Urothelium cell line (cell line): ENCODE results near the gene TFAP2B.

Source experiments
- DNase-seq: peaks from one replicate; pipeline ENCODE4 v3.0.0; 2011; ENCODE audit warnings: low spot score, mixed read lengths
- FAIRE-seq: peaks from 2 replicates; lab custom pipeline; 2011; peaks lifted over from hg19 to GRCh38; lab: Jason Lieb, UNC

Gene TFAP2B

DNA sequence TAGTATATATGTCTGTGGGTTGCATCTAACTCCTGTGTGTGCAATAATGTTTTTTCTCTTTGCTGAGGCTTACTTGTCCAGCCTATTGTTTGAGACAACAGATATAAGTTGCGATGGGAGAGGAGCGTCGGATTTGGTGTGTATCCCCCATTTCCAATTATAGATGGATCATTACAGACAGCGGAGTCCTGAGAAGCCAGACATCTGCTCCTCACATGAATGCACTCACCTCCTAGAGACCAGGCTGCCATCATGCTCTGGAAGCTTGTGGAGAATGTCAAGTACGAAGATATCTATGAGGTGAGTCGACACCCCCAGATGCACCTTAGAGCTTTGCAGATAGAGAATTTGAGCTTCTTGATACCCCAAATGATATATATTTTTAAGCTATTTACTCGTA is at the start of gene TFAP2B:
Gene TFAP2B, plus strand, starts transcription at position 199 of the 400 bp plus-strand sequence. Its CDS starts 21 bp downstream, at position 220.
- FAIRE-seq (no peak), DNase-seq (no peak)

DNA sequence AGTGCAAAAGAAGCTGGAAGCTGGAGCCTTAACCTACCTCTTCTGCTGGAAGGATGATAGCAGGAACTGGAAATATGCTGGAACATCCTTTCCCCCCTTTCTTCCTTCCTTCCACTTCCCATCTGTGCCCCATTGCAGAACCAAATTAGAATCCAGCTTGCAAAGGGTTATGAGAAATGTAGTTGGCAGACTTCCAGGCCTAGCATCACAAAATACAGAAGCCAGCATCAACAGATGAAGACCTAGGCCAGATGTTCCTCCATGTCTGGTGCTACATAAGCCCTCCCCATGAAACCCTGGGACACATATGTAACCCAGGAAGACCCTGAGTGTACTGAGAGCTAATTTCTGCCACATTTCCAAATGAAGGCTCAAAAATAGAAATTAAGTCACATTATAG is 40.0 kb upstream of the TFAP2B start:
- FAIRE-seq: no peak
- no peak for DNase-seq

DNA sequence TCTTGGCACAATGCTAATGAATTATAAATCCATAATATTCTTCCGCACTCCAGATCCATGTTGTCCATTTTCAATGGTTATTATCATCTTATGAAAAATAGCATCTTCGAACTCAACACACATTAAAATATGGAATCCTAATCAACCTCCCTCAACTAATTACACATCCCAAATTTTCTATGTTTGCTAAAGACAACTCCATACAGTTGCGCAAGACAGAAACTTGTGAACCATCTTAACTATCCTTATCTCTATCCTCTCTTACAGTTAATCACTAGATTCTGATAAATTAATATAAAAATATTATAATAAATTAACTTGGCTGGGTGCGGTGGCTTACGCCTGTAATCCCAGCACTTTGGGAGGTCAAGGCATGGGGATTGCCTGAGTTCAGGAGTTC is 38.3 kb upstream of the TFAP2B start:
- FAIRE-seq (no peak), DNase-seq (no peak)

DNA sequence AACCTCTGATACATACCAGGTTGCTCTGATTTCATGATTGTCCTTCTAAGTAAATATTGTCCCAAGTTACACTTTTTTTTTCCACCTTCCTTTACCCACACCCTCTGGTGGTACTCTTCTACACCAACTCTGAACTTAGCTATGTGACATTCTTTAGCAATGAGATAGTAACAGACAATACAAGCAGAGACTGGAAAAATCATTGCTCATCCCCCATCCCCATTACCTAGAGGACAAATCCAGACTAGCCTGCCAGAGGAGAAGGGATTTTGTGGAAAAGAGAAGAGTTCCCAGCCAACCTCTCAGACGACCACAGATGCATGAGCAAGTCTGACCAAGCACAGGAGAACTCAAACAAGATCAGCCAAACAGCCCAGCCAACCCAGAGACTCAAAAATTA is 32.8 kb upstream of the TFAP2B start:
- DNase-seq (peak; percentile 61), FAIRE-seq (no peak)

DNA sequence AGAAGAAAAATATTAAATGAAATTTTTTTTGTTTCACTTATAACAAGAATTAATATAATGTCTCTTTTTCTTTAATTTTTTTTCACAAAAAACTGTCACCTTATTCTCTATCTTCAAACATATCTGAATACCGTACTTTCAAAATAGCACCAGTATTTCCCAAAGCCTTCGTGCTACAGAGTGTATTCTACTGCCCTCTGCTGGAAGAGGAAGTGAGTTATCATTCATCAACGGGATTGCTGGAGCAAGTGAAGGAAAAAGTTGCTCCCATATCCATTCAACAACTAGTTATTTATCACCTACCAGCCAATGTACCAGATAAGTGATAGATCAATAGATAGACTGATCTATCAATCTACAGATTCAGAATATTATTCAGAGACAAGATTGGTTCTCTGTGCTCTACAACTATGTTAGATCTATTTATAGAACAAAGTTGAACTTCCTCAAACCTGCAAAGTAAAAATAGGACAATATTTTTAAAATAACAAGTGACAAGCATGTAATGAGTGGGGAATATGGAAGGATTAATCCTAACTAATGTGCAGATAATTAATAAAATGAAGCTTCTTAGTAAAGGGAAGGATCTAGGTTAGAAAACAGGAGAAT is 26.7 kb upstream of the TFAP2B start:
- no peak for FAIRE-seq

DNA sequence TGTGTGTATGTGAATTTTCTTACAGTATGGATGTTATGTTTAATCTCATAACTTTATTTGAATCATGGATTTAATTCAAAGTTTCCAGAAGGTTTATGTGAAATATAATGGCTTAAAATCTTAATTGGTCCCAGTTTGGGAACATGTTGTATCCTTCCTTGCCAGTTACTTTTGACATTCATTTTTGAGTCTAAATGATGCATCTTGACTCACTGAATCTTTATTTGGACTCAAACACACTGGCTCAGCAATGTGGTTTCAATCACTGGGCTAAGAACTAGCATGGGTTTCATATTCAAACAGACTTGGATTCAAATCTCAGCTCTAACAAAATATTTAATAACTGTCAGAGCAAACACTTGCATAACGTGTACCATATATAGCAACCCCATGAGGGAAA is 25.9 kb upstream of the TFAP2B start:
- FAIRE-seq: no peak
- no peak for DNase-seq

More for the DNA sequence above, 26.7 kb upstream of the TFAP2B start:
- peak; percentile 52 for DNase-seq

DNA sequence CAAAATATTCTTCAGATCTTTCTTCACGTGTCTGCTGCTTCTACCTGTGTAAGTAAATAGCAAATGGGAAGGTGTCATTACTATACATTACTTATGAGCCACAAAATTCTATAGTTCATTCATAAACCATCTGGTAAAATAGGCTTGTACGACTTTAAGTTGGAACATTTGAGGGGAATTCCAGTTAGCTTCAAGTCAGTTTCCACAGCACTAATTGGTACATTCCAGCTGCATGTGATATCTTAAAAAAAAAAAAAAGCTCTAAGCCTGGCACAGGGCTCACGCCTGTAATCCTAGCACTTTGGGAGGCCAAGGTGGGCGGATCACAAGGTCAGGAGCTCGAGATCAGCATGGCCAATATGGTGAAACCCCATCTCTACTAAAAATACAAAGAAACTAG is 23.1 kb upstream of the TFAP2B start:
- FAIRE-seq: no peak
- DNase-seq: no peak

DNA sequence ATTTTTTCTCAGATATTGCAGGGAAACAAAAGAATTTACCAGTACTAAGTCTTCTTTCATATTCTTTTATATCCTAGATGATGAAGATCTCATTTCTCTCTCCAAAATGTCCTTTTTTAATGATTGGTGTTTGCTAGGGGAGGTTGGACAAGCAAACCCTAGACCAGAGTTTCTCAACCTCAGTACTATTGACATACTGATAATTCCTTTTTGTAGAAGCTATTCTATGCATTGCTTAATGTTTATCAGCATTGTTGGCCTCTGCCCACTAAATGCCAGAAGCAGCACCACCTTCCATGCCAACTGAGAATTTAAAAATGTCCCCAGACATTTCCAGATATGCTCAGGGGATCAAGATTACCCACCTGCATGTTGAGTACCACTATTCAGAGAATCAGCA is 14.4 kb upstream of the TFAP2B start:
- no peak for FAIRE-seq
- no peak for DNase-seq

DNA sequence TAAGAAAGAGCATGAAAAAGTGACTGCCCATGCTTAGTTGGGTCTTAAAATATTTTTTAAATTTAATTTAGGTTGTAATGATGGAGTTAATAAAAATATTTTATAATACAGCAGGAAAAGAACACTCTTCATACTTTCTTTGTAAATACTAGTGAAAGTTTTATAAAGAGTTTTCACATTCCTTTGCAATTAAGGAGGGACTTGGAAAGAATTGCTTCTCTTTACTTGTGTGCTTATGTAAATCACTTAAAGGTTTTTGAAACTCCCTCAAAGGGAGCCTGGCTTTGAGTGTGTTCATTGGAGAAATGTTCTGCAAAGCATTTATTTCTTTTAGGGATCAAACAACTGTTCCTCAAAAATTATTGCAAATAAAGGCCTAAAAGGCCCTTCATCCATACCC is 11.6 kb upstream of the TFAP2B start:
- no peak for DNase-seq
- no peak for FAIRE-seq

DNA sequence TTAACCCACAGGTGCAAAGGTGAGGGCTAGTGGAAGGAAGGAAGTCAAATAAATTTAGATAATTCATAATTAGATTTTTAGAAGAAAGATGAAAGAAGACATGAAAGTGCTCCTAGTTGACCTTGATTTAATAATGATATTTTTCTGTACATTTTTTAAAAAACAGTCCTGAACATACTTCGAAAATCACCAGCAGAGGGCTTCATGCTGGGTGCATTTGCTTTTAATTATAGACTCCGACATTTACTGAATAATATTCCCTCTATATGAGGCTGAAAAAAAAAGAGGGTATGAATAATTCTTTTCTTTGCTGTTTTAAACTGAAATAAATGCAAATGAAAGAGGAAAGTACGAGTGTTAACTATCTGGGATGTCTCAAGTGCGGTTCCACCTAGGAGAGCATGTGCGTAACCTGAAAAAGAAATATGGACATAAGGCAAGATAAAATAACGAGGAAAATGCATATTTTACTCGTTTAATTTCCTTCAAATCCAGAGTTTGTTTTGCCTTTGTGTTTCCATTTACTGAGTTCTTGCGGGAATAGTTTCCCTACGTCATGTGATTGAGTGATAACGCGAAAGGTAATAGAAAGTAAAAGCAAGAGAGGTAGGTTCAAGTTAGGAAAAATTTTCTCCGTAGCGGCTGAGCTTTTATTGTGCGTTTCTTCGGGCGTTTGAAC is 3.1 kb upstream of the TFAP2B start:
- FAIRE-seq (no peak), DNase-seq (no peak)

DNA sequence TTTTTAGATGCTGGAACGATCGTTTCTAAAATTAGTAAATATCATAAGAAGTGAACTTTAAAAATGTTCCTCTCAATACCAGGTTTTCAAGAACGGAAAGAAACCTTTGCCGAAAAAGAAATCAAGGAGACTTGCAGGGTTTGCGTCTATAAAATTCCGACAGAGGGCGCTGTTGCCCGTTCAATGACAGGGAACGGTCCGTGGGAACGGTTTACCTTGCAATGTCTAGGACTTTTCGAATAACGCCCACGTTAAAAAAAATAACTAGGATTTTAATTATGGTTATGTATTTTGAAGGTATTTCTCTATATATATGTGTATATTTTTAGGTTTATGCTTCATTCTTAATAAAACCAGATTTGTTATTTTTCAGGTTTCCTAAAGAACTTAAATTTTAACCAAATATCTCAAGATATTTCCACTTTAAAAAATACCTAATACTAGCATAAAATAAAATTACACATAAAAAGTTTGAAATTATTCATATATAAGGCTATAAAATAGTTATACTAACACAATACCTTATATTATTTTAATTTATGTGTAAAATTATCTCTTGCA is 2.5 kb upstream of the TFAP2B start:
- FAIRE-seq: no peak

DNA sequence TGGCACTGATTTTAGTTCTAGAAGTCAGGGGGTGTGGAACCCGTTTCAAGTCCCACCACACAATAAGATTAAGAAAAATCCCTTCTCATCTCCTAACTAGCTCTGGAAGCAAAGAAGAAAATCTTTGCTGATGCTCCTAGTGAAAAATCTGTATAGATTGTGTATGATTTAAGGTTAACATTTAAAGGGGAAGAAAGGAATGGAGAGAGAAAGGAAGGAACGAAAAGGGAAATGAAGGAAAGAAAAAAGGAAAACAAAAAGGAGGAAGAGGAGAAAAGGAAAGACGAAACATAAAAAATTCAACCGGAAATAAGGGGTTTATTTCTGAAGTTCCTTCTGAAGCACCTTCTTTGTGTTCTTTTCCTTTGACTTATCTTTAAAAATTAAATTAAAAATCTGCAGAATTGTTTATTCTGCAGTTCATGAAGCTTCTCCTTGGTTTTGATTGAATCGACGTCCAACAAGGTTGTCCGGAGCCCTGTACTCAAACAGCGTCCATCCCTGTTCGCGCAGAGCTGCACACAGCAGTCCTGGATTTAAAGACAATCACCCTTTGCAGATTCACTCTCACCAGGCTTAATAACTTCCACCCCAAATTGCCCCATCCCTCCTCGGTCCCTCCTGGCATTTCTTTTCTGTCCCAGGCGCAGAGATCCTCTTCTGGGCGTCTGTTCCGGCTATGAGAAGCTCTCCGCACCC is 1.6 kb upstream of the TFAP2B start:
- DNase-seq: no peak
- FAIRE-seq: no peak

More for the DNA sequence above, 2.5 kb upstream of the TFAP2B start:
- DNase-seq: peak; percentile 71

DNA sequence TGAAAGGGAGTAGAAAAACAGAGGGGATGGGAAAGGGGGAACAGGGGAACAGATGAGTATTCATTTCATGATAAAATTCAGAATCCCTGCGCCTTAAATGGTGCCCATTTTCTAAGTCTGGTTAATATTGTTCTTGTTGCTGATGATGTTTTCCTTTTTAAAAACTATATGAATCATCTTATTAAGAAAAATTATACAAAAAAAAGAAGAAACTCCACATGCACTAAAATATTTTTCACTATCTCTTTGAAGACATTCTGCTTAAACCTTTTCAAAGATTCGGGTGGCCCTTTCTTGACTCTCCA is 1.1 kb upstream of the TFAP2B start:
- no peak for DNase-seq
- FAIRE-seq: no peak

DNA sequence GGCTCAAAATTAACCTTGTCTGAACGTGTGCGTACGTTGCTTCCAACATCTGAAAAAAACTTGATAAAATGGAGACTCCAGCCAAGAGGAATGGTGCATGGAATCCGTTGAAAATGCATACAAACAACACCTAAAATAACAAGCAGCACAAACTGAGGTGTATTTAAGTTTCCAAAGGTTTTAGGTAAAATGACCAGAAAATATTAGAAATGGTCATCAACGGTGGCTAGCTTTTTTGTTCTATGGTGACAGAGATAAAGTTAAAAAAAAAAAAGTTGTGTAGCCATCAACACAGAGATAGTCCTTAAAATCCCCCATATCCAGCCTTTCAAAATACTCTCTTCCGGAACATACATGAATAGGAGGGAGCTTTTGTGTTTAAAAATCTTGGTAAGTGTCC is 651 bp upstream of the TFAP2B start:
- DNase-seq (no peak), FAIRE-seq (no peak)

DNA sequence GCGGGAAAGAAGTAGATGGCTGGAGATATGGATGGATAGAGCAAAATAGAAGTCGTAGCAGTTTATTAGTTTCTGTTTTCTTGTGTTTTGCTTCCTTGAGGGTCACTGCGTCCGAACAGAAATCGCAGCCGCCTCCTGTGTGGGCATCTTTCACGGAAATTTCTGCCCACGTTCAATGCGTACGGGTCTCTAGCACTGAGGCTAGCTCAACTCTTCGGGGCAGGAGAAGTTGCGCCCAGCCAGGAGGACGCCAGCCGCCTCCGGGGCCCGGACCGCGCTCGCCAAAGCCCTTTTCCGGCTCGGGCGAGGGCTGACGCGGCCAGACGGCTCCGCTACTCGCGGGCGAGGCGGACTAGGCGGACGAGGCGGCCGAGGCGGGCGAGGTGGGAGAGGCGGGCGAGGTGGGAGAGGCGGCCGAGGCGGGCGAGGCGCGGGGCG is 814 bp downstream of the TFAP2B start:
- DNase-seq: no peak

DNA sequence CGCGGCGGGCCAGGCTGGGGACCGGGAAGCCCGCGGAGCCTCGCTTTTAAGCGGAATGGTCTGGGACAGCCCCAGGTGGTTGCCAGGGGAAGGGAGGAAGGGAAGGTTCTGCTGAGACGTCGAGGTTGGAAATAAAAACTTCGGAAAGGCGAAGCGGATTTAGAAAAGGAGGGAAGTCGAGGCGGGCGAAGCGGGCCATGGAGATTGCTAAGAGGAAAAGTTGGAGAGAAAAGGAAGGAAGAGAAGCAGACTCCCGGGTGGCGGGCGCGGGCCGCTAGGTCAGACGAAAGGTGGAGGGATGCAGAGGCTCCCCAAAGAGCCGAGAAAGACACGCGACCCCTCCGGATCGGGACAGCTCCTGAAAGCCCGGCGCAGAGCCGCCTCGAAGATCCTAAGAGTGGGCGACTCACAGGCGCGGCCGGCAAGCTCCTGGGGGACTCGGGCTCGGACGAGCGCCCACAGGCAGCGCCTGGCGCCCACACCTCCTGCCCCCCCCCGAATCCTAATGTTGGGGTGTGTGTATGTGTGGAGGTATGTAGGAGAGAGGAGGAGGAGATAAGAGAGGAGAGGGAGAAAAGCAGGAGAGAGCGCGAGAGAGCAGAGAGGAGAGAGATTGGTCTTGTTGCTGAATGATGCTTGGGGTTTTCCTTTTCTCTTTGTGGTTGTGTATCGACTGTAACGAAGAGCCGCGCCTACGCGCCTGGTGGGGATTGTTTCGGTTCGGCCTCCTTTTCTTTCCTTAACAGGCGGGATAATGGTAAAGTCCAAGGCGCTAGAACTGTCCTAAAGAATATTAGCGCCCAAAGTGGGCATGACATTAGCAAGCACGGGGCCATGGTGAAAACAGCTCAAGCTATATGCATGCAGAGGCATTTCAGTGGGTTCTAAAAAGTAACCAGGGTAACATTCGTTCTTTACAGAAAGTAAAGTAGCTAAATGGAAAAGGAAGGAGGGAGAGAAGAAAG is 1.5 kb downstream of the TFAP2B start:
- DNase-seq: no peak
- no peak for FAIRE-seq

More for the DNA sequence above, 814 bp downstream of the TFAP2B start:
- no peak for FAIRE-seq

DNA sequence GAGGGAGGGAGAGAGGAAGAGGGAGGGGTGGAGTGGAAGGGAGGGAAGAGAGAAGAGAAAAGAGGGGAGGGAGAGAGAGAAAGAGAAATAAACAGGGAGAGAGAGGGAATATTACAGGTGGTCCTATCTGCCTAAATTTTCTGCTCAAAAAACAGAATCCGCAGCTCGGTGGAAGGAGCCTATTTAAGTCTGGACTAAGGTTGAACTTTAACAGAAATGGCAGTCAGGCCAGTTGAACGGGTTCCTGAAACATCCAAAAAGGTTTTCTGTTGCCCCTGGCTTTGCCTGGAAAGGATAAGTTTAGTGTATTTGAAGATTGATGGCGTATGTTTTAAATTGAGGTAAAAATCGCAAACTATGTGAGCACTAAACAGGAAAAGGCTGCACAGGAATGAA is 2.2 kb downstream of the TFAP2B start:
- DNase-seq: no peak
- FAIRE-seq: no peak

DNA sequence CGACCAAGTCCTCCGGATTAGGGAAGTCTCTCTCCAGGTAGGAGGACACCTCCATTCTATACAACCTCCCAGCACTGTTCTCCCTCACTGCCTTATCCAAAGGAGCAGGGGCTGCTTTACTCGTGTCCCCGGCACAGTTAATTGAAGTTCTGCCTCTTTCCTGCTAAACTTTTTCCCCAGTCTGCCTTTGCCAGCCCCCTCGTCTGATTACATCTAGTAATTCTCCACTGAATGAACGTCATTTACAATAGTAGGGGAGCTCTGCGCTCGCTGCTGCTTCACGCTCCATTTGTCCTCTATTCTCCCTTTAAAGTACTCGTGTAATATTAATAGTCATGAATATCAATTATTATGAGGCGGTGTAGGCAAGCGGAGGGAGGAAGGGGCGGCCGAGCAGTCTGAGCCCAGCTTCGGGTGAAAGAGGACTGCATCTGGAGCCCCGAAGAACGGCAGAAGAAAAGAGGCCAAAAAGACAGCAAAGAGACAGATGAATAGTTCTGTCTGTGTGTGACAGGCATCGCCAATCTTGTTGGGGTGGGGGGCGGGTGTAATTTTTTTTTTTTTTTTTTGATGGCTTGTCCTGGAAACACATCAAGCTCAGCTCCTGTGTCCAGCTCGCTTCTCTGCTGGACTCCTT is 2.9 kb downstream of the TFAP2B start:
- DNase-seq (no peak), FAIRE-seq (no peak)

DNA sequence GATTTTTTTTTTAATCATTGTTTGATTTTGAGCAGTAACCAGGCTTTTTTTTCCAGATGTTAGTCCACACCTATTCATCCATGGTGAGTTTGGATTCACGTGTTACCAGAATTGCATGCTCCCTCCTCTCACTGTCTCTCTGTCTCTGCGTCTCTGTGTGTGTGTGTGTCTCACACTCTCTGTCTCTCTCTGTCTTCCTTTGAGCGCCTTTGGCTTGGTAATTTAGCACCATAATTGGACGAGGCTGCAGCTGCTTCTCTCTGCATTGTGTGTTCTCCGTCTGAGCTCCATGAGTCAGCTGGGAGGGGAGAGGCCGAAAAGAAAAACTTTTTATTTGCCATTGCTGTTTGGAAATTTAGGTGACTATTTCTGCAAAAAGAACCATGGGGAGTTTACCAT is 3.4 kb downstream of the TFAP2B start:
- DNase-seq: no peak
- no peak for FAIRE-seq
